SK-N-SH treated with all-trans-retinoic acid at 6 μM for 48 hours (cell line): ENCODE measurements around the gene CPXM2.

Source experiments
- BACH2 ChIP-seq: fragments of 250-450 bp; sonication (Bioruptor Pico); IDR thresholded peaks from 2 replicates; pipeline ENCODE4 v1.9.0; 2021; ENCODE audit warnings: mild to moderate bottlenecking, borderline replicate concordance
- PATZ1 ChIP-seq: fragments of 250-450 bp; sonication (Bioruptor Pico); IDR thresholded peaks from 2 replicates; pipeline ENCODE4 v1.8.0; 2020; ENCODE audit warnings: mild to moderate bottlenecking, moderate library complexity, borderline replicate concordance
- ZFP3 ChIP-seq: fragments of 250-450 bp; sonication (Bioruptor Pico); IDR thresholded peaks from 2 replicates; pipeline ENCODE4 v1.5.0; 2020; ENCODE audit warnings: mild to moderate bottlenecking, moderate library complexity
- ZNF565 ChIP-seq: fragments of 450-650 bp; formaldehyde crosslinking; conservative IDR thresholded peaks from 2 replicates; pipeline ENCODE4 v1.5.0; 2020; ENCODE audit warnings: low read depth, mild to moderate bottlenecking, moderate library complexity
- ZNF70 ChIP-seq: fragments of 450-650 bp; formaldehyde crosslinking; IDR thresholded peaks from 2 replicates; pipeline ENCODE4 v1.5.0; 2020; ENCODE audit warnings: mild to moderate bottlenecking, moderate library complexity
- TF ChIP-seq, protein P1 (sequence below): fragments of 250-450 bp; sonication (Bioruptor Pico); IDR thresholded peaks from 2 replicates; pipeline ENCODE4 v1.5.1; 2020; ENCODE audit warnings: low read depth, mild to moderate bottlenecking, moderate library complexity

- no peak for TF ChIP-seq ZNF565 (CRISPR knock-in tag)
- TF ChIP-seq BACH2 (CRISPR knock-in tag) = no peak
- TF ChIP-seq, protein P1, sequence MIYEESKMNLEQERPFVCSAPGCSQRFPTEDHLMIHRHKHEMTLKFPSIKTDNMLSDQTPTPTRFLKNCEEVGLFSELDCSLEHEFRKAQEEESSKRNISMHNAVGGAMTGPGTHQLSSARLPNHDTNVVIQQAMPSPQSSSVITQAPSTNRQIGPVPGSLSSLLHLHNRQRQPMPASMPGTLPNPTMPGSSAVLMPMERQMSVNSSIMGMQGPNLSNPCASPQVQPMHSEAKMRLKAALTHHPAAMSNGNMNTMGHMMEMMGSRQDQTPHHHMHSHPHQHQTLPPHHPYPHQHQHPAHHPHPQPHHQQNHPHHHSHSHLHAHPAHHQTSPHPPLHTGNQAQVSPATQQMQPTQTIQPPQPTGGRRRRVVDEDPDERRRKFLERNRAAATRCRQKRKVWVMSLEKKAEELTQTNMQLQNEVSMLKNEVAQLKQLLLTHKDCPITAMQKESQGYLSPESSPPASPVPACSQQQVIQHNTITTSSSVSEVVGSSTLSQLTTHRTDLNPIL (CRISPR knock-in tag) = no peak
- TF ChIP-seq PATZ1 = no peak
- TF ChIP-seq ZNF70 (CRISPR knock-in tag) = no peak
- no peak for TF ChIP-seq ZFP3 (CRISPR knock-in tag)
These were observed 137.5 kb downstream of the CPXM2 start for GRCh38 chr10:123754123-123754522.
